GM21526 (cell line): ENCODE data around the gene NECAB2.

ENCODE experiments used
- ATAC-seq: cut with Tn5 transposase; IDR thresholded peaks from one replicate; pipeline ENCODE4 v1.9.1; 2021; ENCODE audit warnings: moderate library complexity; ENCODE audit not compliant: unreplicated experiment, low FRiP score

Gene NECAB2

GRCh38 chr16:83981799-83982198, 13.8 kb downstream of the NECAB2 start:
- ATAC-seq: no peak

GRCh38 chr16:83983491-83983890, 15.4 kb downstream of the NECAB2 start:
- no peak for ATAC-seq

- ATAC-seq: no peak
Measured at GRCh38 chr16:83989300-83989699, 21.3 kb downstream of the NECAB2 start.

- ATAC-seq: no peak
Measured at GRCh38 chr16:83990492-83990891, 22.4 kb downstream of the NECAB2 start.

GRCh38 chr16:83992624-83993023, 24.6 kb downstream of the NECAB2 start:
- no peak for ATAC-seq

- ATAC-seq: no peak
Measured at GRCh38 chr16:83994087-83994486, 26.0 kb downstream of the NECAB2 start.

GRCh38 chr16:83994703-83995102, 26.7 kb downstream of the NECAB2 start:
- no peak for ATAC-seq

GRCh38 chr16:83995754-83996153, 27.7 kb downstream of the NECAB2 start:
- no peak for ATAC-seq

- ATAC-seq: no peak
Measured at GRCh38 chr16:83996481-83997252, 28.6 kb downstream of the NECAB2 start.

GRCh38 chr16:83998091-83998490, 30.0 kb downstream of the NECAB2 start:
- no peak for ATAC-seq

- no peak for ATAC-seq
Measured at GRCh38 chr16:84000989-84001642, 33.1 kb downstream of the NECAB2 start.

GRCh38 chr16:84001726-84002125, 33.7 kb downstream of the NECAB2 start:
- ATAC-seq: no peak

- ATAC-seq: no peak
Measured at GRCh38 chr16:84003038-84003437, 35.0 kb downstream of the NECAB2 start.

- ATAC-seq: no peak
Measured at GRCh38 chr16:84004442-84004841, 36.4 kb downstream of the NECAB2 start.

- ATAC-seq: no peak
Measured at GRCh38 chr16:84005391-84005790, 37.3 kb downstream of the NECAB2 start.

GRCh38 chr16:84007520-84007919, 39.5 kb downstream of the NECAB2 start:
- no peak for ATAC-seq

- no peak for ATAC-seq
Measured at GRCh38 chr16:84007965-84008364, 39.9 kb downstream of the NECAB2 start.

- ATAC-seq: no peak
Measured at GRCh38 chr16:84009282-84009681, 41.2 kb downstream of the NECAB2 start.

GRCh38 chr16:84013787-84014569, 45.9 kb downstream of the NECAB2 start:
- peak; percentile 73 for ATAC-seq

- ATAC-seq: no peak
Measured at GRCh38 chr16:84014570-84015327, 46.7 kb downstream of the NECAB2 start.

- no peak for ATAC-seq
Measured at GRCh38 chr16:84015399-84015798, 47.4 kb downstream of the NECAB2 start.
